A549 (cell line): Measurements from ENCODE around the gene CD82.

Experiments
- CEBPB ChIP-seq, 2 experiments: fragments of >200 bp in 1 of 2; sonication (Bioruptor Twin) in 1 of 2; formaldehyde crosslinking in 1 of 2; IDR thresholded peaks; 2 replicates each; pipeline ENCODE4 v1.6.1; 2012 to 2016
- CHD2 ChIP-seq: fragments of 150-350 bp; IDR thresholded peaks from 2 replicates; pipeline ENCODE4 v1.6.1; 2014; ENCODE audit warnings: low read length; ENCODE audit not compliant: partially characterized antibody
- CTCF ChIP-seq: fragments of >200 bp; sonication (Bioruptor Twin); formaldehyde crosslinking; IDR thresholded peaks from 3 replicates; pipeline ENCODE4 v1.5.1; 2016
- EP300 ChIP-seq, 2 experiments: fragments of >200 bp; sonication (Bioruptor Twin); formaldehyde crosslinking; IDR thresholded peaks; 2 replicates in 1 of 2; 3 replicates in 1 of 2; pipeline ENCODE4 v1.6.1; 2016 to 2017
- ESRRA ChIP-seq: fragments of 150-350 bp; IDR thresholded peaks from 2 replicates; pipeline ENCODE4 v1.6.1; 2014; ENCODE audit warnings: mild to moderate bottlenecking, low read length, borderline replicate concordance
- KDM5A ChIP-seq: fragments of 200-600 bp; sonication (generic); IDR thresholded peaks from 2 replicates; pipeline ENCODE4 v1.6.1; 2016; ENCODE audit warnings: antibody characterized with exemption, mild to moderate bottlenecking
- MAFK ChIP-seq: fragments of 450-650 bp; IDR thresholded peaks from 2 replicates; pipeline ENCODE4 v1.6.1; 2014; ENCODE audit not compliant: partially characterized antibody
- MYC ChIP-seq: IDR thresholded peaks from 2 replicates; pipeline ENCODE4 v1.6.1; 2012; ENCODE audit warnings: mild to moderate bottlenecking, inconsistent platforms, low read length, improper control_type of control experiment, borderline replicate concordance
- POLR2A ChIP-seq: IDR thresholded peaks from 2 replicates; pipeline ENCODE4 v1.6.1; 2012; ENCODE audit warnings: mild to moderate bottlenecking, low read length
- RAD21 ChIP-seq, 2 experiments: fragments of >200 bp in 1 of 2; sonication (Bioruptor Twin) in 1 of 2; formaldehyde crosslinking in 1 of 2; IDR thresholded peaks in 1 of 2; conservative IDR thresholded peaks in 1 of 2; 2 replicates in 1 of 2; 3 replicates in 1 of 2; pipeline ENCODE4 v1.6.1; 2012 to 2018; ENCODE audit warnings: inconsistent platforms in 1 of 2

GRCh38 chr11:44550123-44550522 is 15.3 kb upstream of the CD82 start:
- TF ChIP-seq CTCF (no peak), ESRRA (no peak), POLR2A (no peak), MYC (no peak), CHD2 (no peak), RAD21 (conservative IDR thresholded peaks at IDR 0.05 in 1 of 2, IDR thresholded peaks at IDR 0.05 in 1 of 2) (no peak), MAFK (no peak), KDM5A (no peak), CEBPB (IDR thresholded peaks at IDR 0.05) (no peak), EP300 (IDR thresholded peaks at IDR 0.05) (no peak)
